Activated T-cell treated with anti-CD3 and anti-CD28 coated beads for 1 hour (primary cell): Measurements from ENCODE around the gene FLRT3.

ENCODE experiments used
- DNase-seq: peaks from one replicate; pipeline ENCODE4 v3.0.0-alpha.2; 2020; ENCODE audit warnings: low read depth

The FLRT3 gene

DNA sequence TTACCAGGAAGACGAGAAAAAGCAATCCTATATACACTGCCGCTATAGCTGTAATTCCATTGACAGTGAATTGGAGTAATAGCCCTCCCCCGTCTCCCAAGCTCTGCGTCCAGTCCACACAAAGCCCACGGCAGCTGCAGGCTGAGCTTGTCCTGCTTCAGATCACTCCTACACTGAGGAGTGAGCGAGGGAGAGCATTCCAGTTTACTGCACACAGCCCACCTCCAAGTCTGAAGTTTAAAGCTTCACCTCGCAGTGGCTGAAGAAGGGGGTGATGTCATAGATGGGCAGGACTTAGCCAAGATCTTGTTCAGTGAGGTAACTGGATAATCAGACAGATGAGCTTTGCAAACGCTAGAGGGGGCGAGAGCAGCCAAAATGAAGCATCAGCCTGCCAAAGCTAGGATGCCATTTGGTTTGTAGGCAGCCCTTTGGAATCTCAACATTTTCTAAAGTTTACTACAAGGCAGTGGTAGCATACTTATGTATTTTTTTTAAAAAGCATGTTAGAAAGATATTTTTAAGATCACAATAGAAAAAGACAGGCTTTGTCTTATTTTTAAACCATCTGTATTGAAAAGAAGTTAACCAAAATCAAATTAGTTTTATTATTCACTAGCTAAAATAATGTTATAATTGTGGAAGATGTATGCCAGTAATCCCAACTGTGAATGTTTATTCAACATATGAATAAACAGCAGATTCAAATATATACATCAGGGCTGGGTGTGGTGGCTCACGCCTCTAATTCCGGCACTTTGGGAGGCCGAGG, at the start of gene FLRT3:
Gene FLRT3, minus strand, starts transcription at position 213 of the 772 bp plus-strand sequence. CDS start 10,106 bp downstream, outside the sequence.
- no peak for DNase-seq

DNA sequence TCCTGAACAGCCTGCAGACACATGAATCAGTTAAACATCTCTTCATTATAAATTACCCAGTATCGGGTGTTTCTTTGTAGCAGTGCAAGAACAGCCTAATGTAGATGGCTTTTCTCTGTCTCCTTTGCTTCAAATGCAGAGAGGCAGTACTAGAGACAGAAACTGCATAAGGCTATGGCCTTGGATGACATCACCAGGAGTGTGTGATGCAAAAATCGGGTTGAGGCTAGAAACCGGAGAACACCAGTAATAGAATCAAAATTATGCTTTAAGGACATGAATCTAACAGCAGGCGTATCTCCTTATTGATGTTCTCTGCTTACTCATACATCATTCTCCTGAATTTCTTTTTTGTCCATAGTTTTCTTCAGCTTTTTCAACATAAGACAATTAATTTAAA, 49.3 kb upstream of the FLRT3 start:
- no peak for DNase-seq

DNA sequence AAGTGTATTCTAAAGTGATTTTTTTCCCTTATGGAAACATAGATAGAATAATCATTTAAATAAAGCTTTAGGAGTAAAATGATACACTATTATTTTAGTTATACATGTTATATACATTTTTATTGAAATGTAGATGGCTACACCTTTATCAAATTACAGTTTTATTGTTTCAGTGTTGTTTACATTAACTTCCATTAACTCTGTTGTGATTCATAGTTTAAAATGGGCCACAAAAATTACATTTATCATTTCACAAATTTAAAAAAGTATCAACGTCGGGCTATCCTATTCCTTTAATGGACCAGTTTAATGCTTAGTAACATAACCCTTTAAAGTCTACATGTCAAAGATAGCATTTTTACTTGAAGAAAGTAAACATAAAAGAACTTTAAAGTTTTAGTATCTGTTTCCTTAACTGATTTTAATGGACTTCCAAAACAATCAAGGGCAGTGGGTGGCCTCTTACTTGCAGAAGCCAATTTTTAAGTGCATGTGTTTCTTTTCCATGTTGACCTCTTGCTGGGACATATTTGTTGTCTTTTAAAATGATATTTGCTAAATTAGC, 47.8 kb upstream of the FLRT3 start:
- DNase-seq = no peak

DNA sequence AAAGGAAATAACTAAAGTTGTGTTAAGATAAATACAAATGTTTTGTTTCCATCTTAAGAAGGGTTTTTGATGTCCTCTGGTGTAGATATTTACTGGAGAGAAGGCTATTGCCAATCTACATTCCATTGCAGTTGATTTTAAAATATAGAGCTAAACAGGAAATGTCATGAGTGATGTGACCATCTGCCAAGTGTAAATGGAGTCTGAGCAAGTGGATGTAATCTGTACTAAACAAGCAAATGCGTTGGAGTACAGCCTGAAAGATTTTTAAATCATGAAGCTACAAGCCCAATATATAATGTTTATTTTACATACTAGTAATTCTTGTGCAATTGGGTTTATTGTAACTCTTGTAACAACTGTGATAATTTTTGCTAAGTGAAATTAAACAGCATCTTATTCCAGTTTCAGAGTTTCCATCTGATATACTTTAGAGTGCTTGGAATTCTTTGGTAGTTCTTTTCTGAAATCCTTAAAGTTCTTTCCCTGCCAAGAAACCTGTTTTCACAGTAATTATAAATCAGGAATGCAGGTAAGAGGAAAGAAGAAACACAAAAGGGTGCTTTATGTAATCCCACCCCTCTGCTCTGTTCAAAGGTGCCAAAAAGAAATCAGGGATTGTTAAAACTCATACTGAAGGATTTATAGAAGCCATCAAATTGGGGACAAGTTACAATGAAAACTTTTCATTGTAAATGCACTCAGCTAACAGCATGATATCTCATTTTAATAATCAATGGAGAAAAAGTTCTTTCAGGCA, 47.2 kb upstream of the FLRT3 start:
- DNase-seq = no peak

DNA sequence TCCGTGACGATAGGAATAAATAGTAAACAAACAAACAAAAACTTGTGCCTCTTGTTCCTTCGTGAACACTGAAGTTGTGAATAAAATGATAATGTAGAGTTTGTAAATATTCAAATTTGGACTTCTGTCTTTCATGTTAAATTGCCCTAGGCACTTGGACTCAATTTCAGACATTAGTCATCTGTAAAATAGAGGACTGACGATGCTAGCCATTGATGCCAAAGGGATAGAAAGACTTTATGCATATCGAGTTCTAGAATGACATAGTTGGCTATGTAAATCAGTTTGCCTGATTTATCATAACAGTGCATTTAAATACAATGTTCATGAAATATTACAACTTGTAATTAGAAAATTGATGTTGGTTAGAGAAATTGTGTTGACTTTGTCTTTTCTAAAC, 45.9 kb upstream of the FLRT3 start:
- no peak for DNase-seq

- no peak for DNase-seq
Measured at GRCh38 chr20:14378326-14378725, 40.9 kb upstream of the FLRT3 start.

- DNase-seq = no peak
Measured at GRCh38 chr20:14375416-14375985, 38.1 kb upstream of the FLRT3 start.

- DNase-seq = no peak
Measured at GRCh38 chr20:14374196-14374595, 36.8 kb upstream of the FLRT3 start.

DNA sequence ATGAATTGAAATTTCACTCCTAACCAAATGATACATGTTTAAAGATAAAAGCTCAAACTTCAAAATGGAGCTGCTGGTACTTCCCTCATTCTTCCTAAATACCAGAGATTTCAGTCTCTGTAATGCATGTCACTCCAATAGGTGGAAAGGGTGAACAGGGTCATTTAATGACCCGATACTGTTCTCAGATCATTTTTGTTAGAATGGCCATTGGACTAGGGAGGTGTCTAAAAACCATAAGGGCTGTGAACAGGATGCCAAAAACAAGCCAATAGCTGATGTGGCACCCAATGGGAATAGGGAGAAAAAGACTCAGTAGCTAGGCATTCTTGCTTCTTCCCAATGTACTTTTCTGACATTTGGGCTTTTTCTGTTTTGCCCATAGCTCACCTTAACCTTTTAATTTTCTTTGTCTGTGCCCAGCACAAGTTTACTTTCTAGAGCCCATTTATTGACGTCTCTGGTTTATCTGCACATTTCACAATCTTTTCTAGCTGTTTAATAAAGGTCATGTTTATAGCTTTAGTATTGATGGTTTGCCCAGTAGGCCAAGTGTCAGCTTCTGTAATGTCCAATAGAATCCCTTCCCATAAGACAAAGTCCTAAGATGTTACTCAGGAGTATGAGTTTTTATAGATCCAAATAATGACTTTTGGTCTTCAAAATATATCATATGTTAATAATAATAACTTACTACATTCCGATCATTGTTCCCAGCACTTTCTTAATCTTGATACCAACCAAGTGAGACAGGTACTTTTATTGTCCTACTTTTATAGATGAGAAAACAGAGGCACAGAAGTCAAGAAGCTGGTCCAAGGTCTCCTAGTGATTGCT, 24.3 kb upstream of the FLRT3 start:
- no peak for DNase-seq

DNA sequence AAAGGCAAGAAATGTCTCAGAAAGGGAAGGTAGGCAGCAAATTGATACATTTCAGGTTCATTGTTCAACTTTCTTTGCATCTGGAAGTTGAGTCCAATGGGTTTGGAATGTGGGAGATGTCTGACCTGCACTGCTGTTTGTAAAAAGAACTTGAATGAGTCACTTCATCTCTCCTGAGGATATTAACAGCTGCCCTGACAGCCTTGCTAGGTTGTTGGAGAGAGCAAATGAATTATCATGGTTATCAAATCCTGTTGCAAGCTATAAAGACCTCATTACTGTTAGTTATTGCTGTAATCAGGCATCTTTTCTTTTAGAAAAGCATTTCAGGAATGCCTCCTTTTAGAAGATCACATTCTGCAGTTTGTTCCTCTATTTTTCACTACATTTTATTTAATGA, 23.0 kb upstream of the FLRT3 start:
- no peak for DNase-seq

DNA sequence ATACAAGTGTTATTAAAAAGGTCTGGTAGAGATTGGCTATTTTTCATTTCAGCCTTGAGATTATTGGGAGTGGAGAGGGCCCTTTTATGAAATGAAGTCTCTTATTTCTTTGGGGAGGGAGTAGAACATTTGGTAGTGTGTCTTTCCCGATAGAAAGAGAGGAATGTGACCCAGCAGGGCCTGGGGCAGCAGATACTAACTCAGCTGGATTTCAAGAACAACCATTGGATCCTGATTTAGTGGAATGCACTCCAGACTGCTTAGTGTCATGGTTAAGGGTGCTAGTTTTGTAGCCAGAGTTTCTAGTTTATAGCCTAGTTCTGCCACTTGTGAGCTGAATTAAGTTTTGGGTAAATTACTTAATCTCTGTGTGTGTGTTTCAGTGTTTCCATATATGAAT, 18.4 kb upstream of the FLRT3 start:
- DNase-seq = no peak

DNA sequence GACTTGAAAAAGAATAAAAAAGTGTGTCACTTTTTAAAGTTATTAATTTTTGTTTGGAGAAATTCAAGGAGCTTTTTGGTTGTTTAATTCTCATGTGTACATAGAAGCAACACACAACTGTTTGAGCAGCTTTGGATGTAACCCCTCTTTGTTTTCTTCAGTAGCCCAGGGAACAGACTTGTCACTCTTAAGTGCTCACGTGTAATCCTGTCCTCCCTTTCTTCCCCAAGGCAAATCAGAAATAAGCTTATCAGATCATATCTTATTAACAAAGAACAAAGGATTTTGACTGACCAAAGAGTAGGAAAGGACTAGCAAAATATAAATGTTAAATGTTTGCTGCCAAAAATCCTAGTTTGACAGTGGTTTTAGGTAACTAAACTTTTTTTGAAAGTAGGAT, 7.3 kb upstream of the FLRT3 start:
- DNase-seq = no peak

DNA sequence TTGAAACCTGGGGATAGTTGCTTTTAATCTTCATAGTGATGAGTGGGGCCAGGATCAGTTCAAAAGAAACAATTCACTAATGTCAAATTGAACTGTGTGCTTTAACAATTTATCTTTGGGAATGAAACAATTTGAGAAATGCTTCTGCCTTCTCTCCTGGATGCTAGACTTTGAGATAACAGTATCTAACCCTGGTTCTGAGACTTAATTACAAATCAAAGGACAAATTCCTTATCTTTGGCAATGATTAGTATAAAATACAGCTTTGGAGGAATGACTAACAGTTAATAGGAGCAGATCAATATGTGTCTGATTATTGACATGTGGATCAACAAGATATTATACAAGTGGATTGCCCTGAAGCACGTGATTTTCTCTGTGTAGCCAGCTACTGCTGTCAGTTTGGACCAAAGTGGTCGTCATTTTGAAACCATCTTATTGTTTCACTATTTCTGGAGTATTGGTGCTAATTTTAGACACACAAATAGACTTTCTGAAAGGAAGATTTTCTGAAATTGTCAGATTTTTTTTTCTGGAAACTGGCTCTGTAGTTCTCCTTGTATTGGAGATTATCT, 6.2 kb upstream of the FLRT3 start:
- no peak for DNase-seq

- no peak for DNase-seq
Measured at GRCh38 chr20:14342918-14343317, 5.5 kb upstream of the FLRT3 start.

- no peak for DNase-seq
Measured at GRCh38 chr20:14341801-14342200, 4.4 kb upstream of the FLRT3 start.

DNA sequence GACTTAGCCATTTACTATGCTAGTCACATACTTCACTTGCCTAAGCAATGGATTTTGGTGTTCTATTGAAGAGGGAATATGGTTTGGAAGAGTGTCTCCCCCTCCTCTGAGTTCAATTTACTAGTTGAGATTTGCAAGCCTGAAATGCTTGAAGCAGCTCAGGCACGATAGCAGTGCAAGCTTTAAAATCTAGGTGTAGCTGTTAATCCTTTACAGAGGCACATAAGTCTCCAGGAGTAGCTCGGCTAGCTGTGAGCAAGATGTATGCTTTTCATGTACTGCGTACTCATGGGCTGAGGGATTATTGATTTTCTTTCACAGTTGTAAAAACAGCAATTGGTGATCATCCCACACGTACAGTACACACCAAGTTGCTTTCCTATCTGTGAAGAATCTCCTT, 726 bp downstream of the FLRT3 start:
- DNase-seq = no peak

DNA sequence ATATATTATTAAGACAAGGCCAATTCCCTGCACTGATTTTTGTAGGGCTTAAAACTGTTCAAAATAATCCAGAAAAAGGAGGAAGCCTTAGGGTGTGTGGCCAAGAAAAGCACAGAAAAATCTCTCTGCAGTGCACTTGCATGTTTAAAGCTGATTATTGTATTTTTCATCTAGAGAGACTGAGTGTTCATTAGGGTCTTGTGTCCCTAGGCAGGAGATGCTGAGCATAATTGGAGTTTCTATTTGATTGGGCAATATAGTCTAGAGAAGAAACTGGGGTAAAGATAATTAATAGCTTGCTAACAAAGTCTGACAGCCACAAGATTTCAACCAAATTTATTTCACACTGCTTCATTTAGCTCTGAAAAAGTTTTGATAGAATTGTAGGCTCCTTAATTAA, 2.4 kb downstream of the FLRT3 start:
- DNase-seq = no peak

GRCh38 chr20:14334306-14334930, 3.0 kb downstream of the FLRT3 start:
- DNase-seq = no peak

DNA sequence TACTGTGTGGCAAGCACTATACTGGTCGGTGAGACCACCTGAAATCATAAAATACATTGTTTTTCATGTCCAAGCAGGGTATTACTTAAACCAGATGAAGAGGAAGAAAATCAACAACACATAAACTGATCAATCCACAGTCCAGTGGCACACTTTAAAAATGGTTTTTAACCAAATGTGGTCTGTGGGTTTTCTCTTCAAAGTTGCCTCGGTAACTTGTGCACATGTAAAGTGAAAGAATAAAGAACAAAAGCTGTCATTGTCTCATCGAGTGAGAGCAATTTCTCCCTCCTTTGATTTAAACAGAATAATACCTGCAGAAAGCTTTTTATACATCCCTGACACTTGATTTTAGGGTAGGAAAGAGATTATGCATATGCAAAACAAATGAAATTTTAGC, 3.7 kb downstream of the FLRT3 start:
- DNase-seq = no peak

- no peak for DNase-seq
Measured at GRCh38 chr20:14332866-14333265, 4.5 kb downstream of the FLRT3 start.

GRCh38 chr20:14331646-14332045, 5.8 kb downstream of the FLRT3 start:
- no peak for DNase-seq
